NB4 (cell line): ENCODE measurements around the gene TJP1.

ENCODE experiments used
- DNase-seq: peaks from one replicate; pipeline ENCODE4 v3.0.0; 2010; ENCODE audit warnings: low read depth
- H3K4me3 ChIP-seq: one replicate; pipeline ENCODE4 v1.5.1; 2011; ENCODE audit warnings: mild to moderate bottlenecking, low read depth, low read length, moderate library complexity
- MAX ChIP-seq: IDR thresholded peaks from 2 replicates; pipeline ENCODE4 v1.6.1; 2011; ENCODE audit warnings: low read depth, low read length
- MYC ChIP-seq: IDR thresholded peaks from 2 replicates; pipeline ENCODE4 v1.6.1; 2011; ENCODE audit warnings: low read depth, low read length
- POLR2A ChIP-seq: IDR thresholded peaks from 2 replicates; pipeline ENCODE4 v1.6.1; 2011; ENCODE audit warnings: mild to moderate bottlenecking; ENCODE audit not compliant: insufficient read length; ENCODE audit errors: extremely low read depth
- TF ChIP-seq, protein P1 (sequence below): IDR thresholded peaks from one replicate; pipeline ENCODE4 v1.5.1; 2012; ENCODE audit warnings: low read depth, low read length

Gene TJP1

DNA sequence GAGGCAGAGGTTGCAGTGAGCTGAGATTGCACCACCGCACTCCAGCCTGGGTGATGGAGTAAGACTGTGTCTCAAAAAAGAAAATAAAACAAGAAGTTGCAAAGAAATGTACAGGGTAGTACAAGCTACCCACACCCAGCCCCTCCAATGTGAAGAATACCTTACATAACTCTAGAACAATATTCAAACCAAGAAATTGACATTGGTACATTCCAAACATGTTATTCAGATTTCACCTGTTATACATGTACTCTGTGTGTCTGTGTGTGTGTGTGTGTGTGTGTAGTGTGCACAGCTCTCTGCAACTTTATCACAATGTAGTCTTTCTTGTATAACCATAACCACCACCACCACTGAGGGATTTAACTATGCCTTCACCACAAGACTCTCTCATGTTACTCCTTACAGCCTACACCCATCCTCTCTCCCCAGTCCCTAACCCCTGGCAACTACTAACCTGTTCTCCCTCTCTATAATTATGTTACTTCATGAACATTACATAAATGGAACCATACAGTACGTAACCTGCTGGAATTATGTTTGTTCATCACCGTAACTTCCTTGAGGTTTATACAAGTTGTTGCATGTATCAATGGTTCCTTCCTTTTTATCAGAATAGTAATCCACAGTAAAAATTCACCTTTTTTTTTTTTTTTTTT is 16.2 kb upstream of the TJP1 start:
- TF ChIP-seq POLR2A = no peak
- TF ChIP-seq, protein P1, sequence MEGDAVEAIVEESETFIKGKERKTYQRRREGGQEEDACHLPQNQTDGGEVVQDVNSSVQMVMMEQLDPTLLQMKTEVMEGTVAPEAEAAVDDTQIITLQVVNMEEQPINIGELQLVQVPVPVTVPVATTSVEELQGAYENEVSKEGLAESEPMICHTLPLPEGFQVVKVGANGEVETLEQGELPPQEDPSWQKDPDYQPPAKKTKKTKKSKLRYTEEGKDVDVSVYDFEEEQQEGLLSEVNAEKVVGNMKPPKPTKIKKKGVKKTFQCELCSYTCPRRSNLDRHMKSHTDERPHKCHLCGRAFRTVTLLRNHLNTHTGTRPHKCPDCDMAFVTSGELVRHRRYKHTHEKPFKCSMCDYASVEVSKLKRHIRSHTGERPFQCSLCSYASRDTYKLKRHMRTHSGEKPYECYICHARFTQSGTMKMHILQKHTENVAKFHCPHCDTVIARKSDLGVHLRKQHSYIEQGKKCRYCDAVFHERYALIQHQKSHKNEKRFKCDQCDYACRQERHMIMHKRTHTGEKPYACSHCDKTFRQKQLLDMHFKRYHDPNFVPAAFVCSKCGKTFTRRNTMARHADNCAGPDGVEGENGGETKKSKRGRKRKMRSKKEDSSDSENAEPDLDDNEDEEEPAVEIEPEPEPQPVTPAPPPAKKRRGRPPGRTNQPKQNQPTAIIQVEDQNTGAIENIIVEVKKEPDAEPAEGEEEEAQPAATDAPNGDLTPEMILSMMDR = no peak
- TF ChIP-seq MYC = no peak
- no peak for TF ChIP-seq MAX

GRCh38 chr15:29835301-29835700 is 13.0 kb upstream of the TJP1 start:
- H3K4me3 ChIP-seq = no peak overlapping the region
- no peak for TF ChIP-seq MYC
- TF ChIP-seq MAX = no peak
- TF ChIP-seq POLR2A = no peak
- TF ChIP-seq, protein P1 = no peak
- DNase-seq = no peak

More for the DNA sequence above, 16.2 kb upstream of the TJP1 start:
- no peak overlapping the region for H3K4me3 ChIP-seq
- DNase-seq = no peak

DNA sequence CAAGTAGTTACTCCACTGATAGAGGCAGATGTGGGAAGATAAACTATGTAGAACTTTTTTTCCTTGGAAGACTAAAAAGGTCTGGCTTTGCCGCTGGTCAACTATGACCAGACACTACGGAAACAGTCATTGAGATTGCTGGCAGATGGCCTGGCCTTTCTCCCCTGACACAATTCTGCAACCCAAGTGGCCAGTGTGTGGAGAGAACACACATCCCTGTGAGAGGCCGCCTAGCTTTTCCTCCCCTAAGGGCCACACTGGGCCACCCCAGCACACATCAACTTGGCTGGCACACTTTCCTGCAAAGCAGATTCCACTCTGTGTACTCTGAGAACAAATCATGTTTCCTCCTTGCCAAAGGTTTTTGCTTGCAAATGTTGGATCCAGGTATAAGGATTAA is 10.4 kb upstream of the TJP1 start:
- no peak for DNase-seq
- TF ChIP-seq POLR2A = no peak
- H3K4me3 ChIP-seq = no peak overlapping the region

DNA sequence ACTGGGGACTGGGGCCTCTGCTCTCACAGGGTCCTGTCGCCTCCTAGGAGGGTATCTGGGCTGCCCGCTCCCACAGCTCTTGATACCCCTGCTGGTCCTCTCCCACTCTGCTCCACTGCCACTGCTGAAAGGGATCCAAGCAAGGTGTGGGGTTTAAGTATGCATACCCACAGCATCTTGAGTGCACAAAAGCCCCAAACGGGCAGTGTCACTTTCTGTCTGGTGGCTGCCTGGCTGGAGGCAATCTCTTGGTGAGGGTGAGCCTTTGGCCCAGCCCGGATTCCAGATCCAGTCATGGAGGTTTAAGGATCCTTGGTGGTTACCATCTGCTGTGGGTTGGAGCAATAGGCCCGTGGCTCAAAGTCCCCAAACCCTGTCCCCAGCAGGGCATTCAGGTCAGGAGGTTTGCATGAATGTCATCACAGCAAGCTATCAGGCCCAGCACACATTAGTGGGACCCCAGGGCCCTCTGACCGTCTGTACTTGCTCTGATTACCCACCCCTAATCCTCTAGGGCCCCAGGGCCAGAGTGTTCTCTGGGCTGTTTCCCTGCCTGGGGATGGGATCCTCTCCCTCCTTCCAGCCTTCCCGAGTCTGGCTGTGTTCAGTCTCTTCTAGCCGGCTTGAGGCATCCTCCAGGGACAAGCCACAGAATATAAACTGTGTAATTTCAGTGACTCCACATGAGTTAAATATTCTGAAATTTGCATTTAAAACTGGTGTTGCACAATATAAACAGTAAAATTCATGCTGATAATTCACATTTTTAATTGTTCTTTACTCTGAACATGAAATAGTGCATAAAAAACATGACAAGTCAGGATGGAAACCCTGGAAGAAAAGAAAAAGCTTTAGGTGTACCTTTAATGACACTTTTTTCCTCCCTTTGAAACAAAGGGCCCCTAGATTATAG is 4.9 kb upstream of the TJP1 start:
- TF ChIP-seq MYC = no peak
- no peak for DNase-seq
- no peak overlapping the region for H3K4me3 ChIP-seq

DNA sequence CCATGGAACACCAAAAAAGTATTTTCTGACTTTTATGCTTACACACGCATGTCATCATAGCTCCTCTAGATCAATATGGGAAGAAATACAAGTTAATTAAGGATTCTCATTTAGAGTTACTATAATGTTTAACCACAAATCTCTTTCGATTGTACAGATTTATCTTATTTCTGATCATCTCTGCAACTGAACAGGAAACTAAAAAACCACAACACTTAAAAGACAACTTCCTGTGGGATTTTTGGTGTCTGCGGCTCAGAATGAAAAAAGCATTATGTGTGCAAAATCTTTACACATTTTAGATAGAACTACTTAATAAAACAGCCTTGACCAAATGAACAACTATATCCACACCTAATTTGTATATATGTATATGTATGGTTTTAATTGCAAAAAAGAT is 3.0 kb upstream of the TJP1 start:
- peak; percentile 40 for DNase-seq
- H3K4me3 ChIP-seq = no peak overlapping the region
- TF ChIP-seq POLR2A = no peak
- TF ChIP-seq MAX = no peak
- TF ChIP-seq, protein P1 = no peak
- no peak for TF ChIP-seq MYC

DNA sequence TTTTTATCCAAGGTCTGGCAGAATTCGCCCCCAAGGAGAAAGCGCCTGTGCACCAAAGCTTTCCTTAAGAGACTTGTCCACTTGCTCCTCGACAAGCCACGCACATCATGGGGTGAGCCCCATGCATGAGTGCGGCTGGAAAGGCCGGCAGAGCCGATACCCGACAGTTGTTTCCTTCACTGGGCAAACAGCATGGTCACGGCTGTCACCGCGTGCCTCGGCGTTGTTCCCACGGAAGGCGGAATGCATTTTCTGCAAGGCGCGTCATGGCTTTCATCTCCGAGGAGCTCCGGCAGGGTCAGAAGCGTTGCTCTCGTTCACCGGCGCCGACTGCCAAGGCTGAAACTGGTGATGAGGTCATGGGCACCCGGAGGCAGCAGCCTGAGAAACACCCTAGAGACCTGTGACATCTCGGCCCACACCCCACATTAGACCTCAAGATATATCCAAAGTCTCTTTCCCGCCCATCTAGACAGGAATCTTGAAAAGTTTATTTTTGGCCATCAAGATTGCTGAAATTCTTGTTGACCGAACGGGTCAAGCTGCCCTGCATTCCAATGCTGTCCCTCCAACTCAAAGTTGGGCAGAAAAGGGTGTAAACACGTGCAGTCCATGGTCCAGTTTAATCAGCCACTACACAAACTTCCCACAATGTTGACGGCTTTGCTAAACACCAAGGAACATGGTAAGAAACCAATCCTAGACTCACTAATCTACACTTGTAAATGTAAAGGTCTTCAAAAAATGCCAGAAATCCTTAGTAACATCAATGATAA is 604 bp upstream of the TJP1 start:
- H3K4me3 ChIP-seq = no peak overlapping the region
- no peak for DNase-seq
- no peak for TF ChIP-seq MYC
- TF ChIP-seq POLR2A = no peak

GRCh38 chr15:29821416-29822099 is 710 bp downstream of the TJP1 start:
- no peak for DNase-seq
- H3K4me3 ChIP-seq = no peak overlapping the region
- no peak for TF ChIP-seq POLR2A
- TF ChIP-seq, protein P1 = no peak
- TF ChIP-seq MYC = no peak
- no peak for TF ChIP-seq MAX
